ENCODE results near the gene PLLP. TPM values are rescaled to one million over a fixed set of nuclear protein-coding genes. Genes with fewer than 3 reads are reported as not detected.

The PLLP gene
- total RNA-seq, 1 experiment from 2014 or later: 0.72 TPM

DNA sequence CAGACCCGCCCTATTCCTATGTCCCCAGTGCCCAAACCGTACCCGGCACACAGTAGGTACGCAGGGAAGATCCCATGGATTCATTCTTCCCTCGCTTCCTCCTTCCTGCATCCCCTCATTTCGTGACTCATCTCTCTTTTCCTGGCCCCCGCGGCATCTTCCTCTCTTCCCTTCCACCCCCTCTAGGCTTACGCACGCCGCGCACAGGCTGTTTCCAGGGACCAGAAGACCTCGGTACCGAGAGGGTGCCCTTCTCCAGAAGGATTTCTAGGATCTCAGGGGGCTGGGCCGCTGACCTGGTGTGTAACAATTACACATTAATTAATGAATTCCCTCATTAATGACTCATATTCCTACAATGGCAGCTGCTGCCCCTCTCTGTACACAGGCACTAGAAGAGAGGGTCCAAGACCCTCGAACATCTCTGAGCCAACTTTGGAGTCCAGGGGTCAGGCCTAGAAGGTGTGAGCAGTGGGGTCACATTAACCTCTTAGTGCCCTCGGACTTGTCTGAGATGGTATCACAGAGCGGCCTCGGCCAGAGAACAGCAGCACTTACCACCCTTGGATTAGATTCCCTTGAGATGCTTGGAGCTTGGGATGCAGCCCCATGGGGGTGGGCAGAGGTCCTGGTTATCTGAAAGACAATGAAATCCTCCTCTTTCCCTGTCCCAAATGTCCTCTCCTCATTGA lies 16.8 kb upstream of the PLLP start:
- BruUV-seq (replicated peaks): no TSS peak
- no peaks in the 10 kb centered on the region for H3K36me3 ChIP-seq (ENCODE audit: control insufficient read depth, insufficient read depth, low read length)
- H3K4me3 ChIP-seq (ENCODE audit: low read depth in 2 of 2, low read length in 2 of 2): no peak overlapping the region
- ATAC-seq (no peak), DNase-seq (ENCODE audit: low read depth, low spot score) (no peak)
- no peaks in the 10 kb centered on the region for H3K9me3 ChIP-seq (ENCODE audit: control insufficient read depth, insufficient read depth, low read depth, low read length)
- TF ChIP-seq, protein P1, sequence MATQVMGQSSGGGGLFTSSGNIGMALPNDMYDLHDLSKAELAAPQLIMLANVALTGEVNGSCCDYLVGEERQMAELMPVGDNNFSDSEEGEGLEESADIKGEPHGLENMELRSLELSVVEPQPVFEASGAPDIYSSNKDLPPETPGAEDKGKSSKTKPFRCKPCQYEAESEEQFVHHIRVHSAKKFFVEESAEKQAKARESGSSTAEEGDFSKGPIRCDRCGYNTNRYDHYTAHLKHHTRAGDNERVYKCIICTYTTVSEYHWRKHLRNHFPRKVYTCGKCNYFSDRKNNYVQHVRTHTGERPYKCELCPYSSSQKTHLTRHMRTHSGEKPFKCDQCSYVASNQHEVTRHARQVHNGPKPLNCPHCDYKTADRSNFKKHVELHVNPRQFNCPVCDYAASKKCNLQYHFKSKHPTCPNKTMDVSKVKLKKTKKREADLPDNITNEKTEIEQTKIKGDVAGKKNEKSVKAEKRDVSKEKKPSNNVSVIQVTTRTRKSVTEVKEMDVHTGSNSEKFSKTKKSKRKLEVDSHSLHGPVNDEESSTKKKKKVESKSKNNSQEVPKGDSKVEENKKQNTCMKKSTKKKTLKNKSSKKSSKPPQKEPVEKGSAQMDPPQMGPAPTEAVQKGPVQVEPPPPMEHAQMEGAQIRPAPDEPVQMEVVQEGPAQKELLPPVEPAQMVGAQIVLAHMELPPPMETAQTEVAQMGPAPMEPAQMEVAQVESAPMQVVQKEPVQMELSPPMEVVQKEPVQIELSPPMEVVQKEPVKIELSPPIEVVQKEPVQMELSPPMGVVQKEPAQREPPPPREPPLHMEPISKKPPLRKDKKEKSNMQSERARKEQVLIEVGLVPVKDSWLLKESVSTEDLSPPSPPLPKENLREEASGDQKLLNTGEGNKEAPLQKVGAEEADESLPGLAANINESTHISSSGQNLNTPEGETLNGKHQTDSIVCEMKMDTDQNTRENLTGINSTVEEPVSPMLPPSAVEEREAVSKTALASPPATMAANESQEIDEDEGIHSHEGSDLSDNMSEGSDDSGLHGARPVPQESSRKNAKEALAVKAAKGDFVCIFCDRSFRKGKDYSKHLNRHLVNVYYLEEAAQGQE (IDR thresholded peaks at IDR 0.05; ENCODE audit: insufficient read depth in 1 of 2, low read depth in 2 of 2, low read length in 1 of 2): no peak
- no peak for TF ChIP-seq TCF7L2 (IDR thresholded peaks at IDR 0.05; ENCODE audit: low read depth, low read length)
- TF ChIP-seq, protein P2, sequence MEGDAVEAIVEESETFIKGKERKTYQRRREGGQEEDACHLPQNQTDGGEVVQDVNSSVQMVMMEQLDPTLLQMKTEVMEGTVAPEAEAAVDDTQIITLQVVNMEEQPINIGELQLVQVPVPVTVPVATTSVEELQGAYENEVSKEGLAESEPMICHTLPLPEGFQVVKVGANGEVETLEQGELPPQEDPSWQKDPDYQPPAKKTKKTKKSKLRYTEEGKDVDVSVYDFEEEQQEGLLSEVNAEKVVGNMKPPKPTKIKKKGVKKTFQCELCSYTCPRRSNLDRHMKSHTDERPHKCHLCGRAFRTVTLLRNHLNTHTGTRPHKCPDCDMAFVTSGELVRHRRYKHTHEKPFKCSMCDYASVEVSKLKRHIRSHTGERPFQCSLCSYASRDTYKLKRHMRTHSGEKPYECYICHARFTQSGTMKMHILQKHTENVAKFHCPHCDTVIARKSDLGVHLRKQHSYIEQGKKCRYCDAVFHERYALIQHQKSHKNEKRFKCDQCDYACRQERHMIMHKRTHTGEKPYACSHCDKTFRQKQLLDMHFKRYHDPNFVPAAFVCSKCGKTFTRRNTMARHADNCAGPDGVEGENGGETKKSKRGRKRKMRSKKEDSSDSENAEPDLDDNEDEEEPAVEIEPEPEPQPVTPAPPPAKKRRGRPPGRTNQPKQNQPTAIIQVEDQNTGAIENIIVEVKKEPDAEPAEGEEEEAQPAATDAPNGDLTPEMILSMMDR (IDR thresholded peaks at IDR 0.05): no peak
- TF ChIP-seq SIN3A (IDR thresholded peaks at IDR 0.05; ENCODE audit: borderline replicate concordance, insufficient read depth, low read depth, low read length): no peak
- TF ChIP-seq POLR2AphosphoS5 (IDR thresholded peaks at IDR 0.05; ENCODE audit: low read depth, low read length): no peak
- in situ Hi-C loops (cut with HindIII; ENCODE audit: low pct_unique_long_range_greater_than_20kb, low sequenced_read_pairs) (no loop called here), intact Hi-C loops (cut with micrococcal nuclease; ENCODE audit: unreplicated experiment) (loop anchor here (5.0 kb wide), 2 partner anchors 71 to 216 kb away; partner anchors contain the start of gene CX3CL1)
- no peak overlapping the region for H3K27ac ChIP-seq (ENCODE audit: low read length)
- no peaks in the 10 kb centered on the region for H3K27me3 ChIP-seq (ENCODE audit: control insufficient read depth, insufficient read depth, low read length)
- H3K4me1 ChIP-seq (ENCODE audit: control insufficient read depth, insufficient read depth, low read length): peaks cover 4% of the 10 kb centered on the region; the same call in 1 of the 2 replicates
- POLR2A ChIA-PET: no interaction called here
- CTCF ChIA-PET: interaction anchor here (1.4 to 2.2 kb wide), 3 partner anchors 116 to 121 kb away, joined by 3 to 16 read pairs (median 4); no protein-coding TSS in a partner anchor

DNA sequence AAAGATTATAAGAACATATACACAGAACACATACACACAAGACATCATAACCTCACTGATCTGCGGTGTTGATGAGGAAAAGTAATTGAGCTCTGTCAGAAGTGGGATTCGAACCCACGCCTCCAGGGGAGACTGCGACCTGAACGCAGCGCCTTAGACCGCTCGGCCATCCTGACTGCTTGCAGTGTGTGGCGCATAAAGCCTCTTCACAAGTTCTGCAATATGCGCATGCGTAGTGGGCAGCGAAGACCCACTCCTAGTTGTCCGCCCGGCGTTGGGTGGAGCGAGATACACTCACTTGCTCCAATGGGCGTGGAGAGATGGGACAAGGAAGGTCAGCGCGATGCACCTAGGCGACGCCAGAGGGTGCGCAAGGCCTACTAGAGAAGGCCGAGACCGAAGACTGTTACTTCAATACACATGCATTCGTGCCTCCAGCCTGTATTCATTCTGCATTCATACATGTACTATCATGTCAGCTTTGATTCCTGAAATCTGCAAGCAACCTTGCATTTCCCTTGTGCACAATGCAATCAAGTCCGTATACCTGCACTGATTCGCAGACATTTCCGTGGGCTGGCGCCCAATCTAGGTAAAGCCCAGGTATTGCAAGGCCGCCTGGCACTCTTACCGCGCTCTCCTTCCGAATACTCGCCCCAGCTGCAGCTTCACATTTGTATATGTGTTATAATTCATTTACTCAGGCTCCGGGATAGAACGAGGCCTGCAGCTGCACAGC lies 16.1 kb upstream of the PLLP start:
- H3K36me3 ChIP-seq (ENCODE audit: control insufficient read depth, insufficient read depth, low read length): no peaks in the 10 kb centered on the region
- peak overlapping the region; percentile 61 to 76 for H3K4me3 ChIP-seq (ENCODE audit: low read depth in 2 of 2, low read length in 2 of 2)
- in situ Hi-C loops (cut with HindIII; ENCODE audit: low pct_unique_long_range_greater_than_20kb, low sequenced_read_pairs) (no loop called here), intact Hi-C loops (cut with micrococcal nuclease; ENCODE audit: unreplicated experiment) (loop anchor here (1.0 to 5.0 kb wide), 3 partner anchors 72 to 217 kb away; partner anchors contain the start of gene CX3CL1)
- TF ChIP-seq, protein P2 (IDR thresholded peaks at IDR 0.05): peak; percentile 90
- no peak for TF ChIP-seq SIN3A (IDR thresholded peaks at IDR 0.05; ENCODE audit: borderline replicate concordance, insufficient read depth, low read depth, low read length)
- no peaks in the 10 kb centered on the region for H3K27me3 ChIP-seq (ENCODE audit: control insufficient read depth, insufficient read depth, low read length)
- DNase-seq (ENCODE audit: low read depth, low spot score): peak; percentile 96
- ATAC-seq: peak; percentile 86
- BruUV-seq (replicated peaks): no TSS peak
- ChIA-PET POLR2A (no interaction called here), CTCF (interaction anchor here (1.0 to 2.2 kb wide), 3 partner anchors 117 to 122 kb away, joined by 3 to 16 read pairs (median 3); no protein-coding TSS in a partner anchor)
- H3K9me3 ChIP-seq (ENCODE audit: control insufficient read depth, insufficient read depth, low read depth, low read length): no peaks in the 10 kb centered on the region
- H3K27ac ChIP-seq (ENCODE audit: low read length): peak overlapping the region; percentile 54; the same call in 1 of the 2 replicates
- peaks cover 4% of the 10 kb centered on the region; the same call in 1 of the 2 replicates for H3K4me1 ChIP-seq (ENCODE audit: control insufficient read depth, insufficient read depth, low read length)
